Fibroblast of the aortic adventitia (primary cell): ENCODE measurements around the gene RFXANK. TPM values are rescaled to one million over a fixed set of nuclear protein-coding genes. Genes with fewer than 3 reads are reported as not detected.

Experiments
- DNase-seq: peaks from one replicate; pipeline ENCODE4 v3.0.0-alpha.2; 2010; ENCODE audit warnings: low read depth
- H3K4me3 ChIP-seq: 2 replicates; pipeline ENCODE4 v1.5.1; 2011; ENCODE audit warnings: low read depth, mild to moderate bottlenecking, control low read depth, low read length, moderate library complexity
- total RNA-seq: library from RNA; depleted of rRNA; stranded (reverse); fragments of >200 nt; gene quantifications from 2 replicates; pipeline ENCODE4 v1.2.3, GENCODE V29; 2012; ENCODE audit warnings: low replicate concordance
- TF ChIP-seq, protein P1 (sequence below): IDR thresholded peaks from 2 replicates; pipeline ENCODE4 v1.5.1; 2011; ENCODE audit warnings: mild to moderate bottlenecking, low read length, control low read depth, inconsistent platforms; ENCODE audit not compliant: insufficient read depth

RFXANK gene
- total RNA-seq, 1 donor, result 38.0 TPM

DNA sequence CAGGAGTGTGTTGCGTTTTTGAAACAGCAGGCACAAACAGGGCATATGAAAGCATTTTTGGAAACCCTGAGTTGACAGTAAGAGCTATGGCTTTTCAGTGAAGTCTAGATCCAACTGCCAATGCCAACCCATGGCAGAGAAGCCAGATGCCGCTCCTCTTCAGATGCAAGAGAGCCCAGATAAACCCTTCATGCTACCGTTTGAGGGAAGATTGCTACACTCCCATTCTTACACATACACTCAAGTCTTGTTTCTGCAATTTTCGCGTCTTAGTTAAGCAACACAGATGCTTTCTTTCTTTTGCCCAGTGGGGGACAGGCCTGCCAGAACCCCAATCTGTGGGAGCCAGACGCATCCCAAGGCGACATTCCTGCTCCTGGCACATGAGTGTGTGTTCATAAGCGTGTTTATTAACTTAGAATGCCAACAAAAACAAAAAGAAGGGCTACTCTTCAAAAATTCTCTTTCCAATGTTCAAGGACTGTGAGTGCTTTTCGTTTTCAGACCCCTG is 10.5 kb upstream of the RFXANK start:
- TF ChIP-seq, protein P1, sequence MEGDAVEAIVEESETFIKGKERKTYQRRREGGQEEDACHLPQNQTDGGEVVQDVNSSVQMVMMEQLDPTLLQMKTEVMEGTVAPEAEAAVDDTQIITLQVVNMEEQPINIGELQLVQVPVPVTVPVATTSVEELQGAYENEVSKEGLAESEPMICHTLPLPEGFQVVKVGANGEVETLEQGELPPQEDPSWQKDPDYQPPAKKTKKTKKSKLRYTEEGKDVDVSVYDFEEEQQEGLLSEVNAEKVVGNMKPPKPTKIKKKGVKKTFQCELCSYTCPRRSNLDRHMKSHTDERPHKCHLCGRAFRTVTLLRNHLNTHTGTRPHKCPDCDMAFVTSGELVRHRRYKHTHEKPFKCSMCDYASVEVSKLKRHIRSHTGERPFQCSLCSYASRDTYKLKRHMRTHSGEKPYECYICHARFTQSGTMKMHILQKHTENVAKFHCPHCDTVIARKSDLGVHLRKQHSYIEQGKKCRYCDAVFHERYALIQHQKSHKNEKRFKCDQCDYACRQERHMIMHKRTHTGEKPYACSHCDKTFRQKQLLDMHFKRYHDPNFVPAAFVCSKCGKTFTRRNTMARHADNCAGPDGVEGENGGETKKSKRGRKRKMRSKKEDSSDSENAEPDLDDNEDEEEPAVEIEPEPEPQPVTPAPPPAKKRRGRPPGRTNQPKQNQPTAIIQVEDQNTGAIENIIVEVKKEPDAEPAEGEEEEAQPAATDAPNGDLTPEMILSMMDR, result no peak
- H3K4me3 ChIP-seq, result no peak overlapping the region
- DNase-seq, result no peak

DNA sequence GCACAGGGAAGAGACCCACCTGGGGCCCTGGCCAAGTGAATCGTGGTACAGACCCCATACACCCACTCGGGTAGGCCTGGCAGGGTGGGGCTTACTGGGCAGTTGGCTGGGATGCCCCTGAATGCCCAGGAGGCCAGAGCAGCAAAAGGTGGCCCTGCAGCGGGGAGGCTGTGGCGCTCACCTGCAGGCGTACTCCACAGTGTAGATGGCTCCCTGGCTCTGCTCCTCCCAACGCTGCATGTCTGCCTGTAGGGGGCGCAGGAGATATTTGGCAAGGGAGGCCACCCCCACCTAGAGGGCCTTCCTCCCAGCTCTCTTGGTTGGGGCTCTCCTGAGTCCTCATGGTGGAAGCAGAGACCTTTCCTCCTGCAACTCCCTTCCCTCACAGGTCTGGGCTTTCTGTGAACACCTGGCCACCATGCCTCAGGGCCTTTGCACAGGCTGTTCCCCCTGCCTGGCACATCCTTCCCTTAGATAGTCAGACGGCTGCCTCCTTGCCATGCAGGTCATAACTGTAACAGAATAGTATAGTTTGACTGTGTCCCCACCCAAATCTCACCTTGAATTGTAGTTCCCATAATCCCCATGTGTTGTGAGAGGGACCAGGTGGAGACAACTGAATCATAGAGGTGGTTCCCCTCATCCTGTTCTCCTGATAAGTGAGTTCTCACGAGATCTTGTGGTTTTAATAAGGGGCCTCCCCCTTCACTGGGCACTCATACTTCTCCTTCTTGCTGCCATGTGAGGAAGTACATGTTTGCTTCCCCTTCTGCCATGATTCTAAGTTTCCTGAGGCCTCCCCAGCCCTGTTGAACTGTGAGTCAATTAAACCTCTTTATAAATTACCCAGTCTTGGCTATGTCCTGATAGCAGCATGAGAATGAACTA is 6.0 kb upstream of the RFXANK start:
- DNase-seq, result peak; percentile 31
- no peak overlapping the region for H3K4me3 ChIP-seq
- TF ChIP-seq, protein P1, result peak; percentile 55

DNA sequence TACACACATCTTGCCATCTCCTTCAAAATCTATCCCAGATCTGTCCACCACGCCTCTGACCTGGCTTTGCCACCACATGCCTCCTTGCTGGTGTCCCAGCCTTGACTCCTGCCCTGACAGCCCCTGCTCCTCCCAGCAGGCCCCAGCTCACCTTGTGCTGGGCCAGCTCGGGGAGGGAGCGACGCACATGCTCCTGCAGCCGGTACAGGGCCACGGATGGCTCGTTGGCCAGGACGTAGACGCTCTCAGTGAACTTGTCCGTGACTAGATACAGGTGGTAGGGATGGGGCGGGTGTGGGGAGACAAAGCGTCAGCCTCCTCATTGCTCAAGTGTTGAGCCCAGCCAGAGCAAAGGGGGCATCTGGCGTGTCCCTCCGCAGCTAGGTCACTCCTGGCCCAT is 5.3 kb upstream of the RFXANK start:
- TF ChIP-seq, protein P1, result no peak

DNA sequence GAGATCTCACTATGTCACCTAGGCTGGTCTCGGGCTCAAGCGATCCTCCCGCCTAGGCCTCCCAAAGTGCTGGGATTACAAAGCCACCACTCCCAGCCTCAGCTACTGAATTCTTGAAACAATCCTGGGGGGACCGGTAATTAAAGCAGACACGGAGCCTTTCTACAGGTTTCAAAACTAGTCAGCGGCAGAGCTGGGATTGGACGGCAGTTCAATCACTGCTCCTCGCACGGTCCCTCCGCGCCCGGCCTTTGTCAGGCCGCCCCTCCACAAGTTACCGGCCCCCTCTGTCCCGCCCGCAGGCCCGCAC is 335 bp upstream of the RFXANK start:
- TF ChIP-seq, protein P1, result no peak
- DNase-seq, result no peak
- H3K4me3 ChIP-seq, result peak overlapping the region; percentile 98

More for the DNA sequence above, 5.3 kb upstream of the RFXANK start:
- DNase-seq, result no peak
- no peak overlapping the region for H3K4me3 ChIP-seq

DNA sequence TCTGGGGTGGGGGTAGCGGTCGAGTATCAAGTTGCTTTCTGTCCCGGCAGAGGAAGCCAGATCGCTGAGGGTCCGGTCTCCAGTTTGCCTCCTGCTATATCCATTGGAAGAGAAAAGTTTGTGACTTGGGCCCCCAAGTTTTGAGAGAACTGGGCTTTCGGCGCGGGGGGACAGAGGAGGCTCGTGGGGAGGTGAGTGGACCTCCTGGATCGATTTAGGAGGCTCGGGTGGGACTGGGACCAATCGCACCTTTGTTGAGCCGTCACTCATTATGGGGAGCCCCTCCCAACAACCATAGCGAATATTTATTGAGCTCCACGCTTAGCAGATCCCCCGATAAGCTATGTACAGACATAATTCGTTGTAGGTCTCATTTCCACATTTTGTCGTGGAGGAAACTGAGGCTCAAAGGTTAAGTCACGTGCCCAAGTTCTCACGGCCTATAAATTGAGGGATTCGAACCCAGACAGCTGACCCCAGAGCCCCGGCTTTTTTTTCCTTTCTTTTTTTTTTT is 909 bp downstream of the RFXANK start:
- H3K4me3 ChIP-seq, result peak overlapping the region; percentile 88
- TF ChIP-seq, protein P1, result no peak
- DNase-seq, result no peak

DNA sequence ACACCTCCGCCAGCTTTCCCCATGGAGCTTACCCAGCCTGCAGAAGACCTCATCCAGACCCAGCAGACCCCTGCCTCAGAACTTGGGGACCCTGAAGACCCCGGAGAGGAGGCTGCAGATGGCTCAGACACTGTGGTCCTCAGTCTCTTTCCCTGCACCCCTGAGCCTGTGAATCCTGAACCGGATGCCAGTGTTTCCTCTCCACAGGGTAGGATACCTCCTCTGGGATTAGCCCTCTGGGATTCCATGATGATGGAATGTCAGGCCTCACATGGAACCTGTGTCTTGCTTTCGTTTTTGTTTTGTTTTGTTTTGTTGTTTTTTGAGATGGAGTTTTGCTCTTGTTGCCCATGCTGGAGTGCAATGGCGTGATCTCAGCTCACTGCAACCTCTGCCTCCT is 1.9 kb downstream of the RFXANK start:
- DNase-seq, result no peak
- TF ChIP-seq, protein P1, result no peak
- H3K4me3 ChIP-seq, result peak overlapping the region; percentile 88
